GM13977 (cell line): Measurements from ENCODE around the gene TACR1.

Experiments
- DNase-seq: peaks from one replicate; pipeline ENCODE4 v3.0.0; 2012; ENCODE audit warnings: low spot score
- in situ Hi-C: fragments of 300-500 bp; cut with MboI; formaldehyde crosslinking; loops from one replicate; pipeline ENCODE4 v1.12.0; 2022; ENCODE audit warnings: low sequenced_read_pairs, low pct_unique_long_range_greater_than_20kb, mixed read lengths, inconsistent platforms; ENCODE audit not compliant: unreplicated experiment
- TF ChIP-seq, protein P1 (sequence below): IDR thresholded peaks from 2 replicates; pipeline ENCODE4 v1.5.1; 2012; ENCODE audit warnings: mild to moderate bottlenecking, control low read depth; ENCODE audit not compliant: insufficient read depth; ENCODE audit errors: extremely low read depth, missing control alignments

Gene TACR1

DNA sequence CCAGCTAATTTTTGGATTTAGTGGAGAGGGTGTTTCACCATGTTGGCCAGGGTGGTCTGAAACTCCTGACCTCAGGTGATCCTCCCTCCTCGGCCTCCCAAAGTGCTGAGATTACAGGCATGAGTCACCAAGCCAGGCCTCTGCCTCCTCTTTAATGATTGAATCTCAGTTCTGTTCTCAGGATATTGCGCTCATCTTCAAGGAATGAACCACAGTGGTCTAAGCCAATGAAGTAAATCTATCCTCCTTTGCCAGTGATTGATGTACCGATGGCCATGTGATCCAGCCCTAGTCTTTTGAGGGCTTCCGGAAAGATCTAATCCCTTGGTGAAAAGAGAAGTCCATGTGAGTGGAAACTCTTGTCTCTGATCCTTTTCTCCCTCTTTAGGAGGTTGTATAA, 192.3 kb downstream of the TACR1 start:
- in situ Hi-C loops, result no loop called here
- TF ChIP-seq, protein P1, sequence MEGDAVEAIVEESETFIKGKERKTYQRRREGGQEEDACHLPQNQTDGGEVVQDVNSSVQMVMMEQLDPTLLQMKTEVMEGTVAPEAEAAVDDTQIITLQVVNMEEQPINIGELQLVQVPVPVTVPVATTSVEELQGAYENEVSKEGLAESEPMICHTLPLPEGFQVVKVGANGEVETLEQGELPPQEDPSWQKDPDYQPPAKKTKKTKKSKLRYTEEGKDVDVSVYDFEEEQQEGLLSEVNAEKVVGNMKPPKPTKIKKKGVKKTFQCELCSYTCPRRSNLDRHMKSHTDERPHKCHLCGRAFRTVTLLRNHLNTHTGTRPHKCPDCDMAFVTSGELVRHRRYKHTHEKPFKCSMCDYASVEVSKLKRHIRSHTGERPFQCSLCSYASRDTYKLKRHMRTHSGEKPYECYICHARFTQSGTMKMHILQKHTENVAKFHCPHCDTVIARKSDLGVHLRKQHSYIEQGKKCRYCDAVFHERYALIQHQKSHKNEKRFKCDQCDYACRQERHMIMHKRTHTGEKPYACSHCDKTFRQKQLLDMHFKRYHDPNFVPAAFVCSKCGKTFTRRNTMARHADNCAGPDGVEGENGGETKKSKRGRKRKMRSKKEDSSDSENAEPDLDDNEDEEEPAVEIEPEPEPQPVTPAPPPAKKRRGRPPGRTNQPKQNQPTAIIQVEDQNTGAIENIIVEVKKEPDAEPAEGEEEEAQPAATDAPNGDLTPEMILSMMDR, result no peak
- no peak for DNase-seq

- DNase-seq, result no peak
- TF ChIP-seq, protein P1, result no peak
- in situ Hi-C loops, result no loop called here
Observed at GRCh38 chr2:75006041-75006440, 193.3 kb downstream of the TACR1 start.

- DNase-seq, result no peak
- TF ChIP-seq, protein P1, result no peak
- in situ Hi-C loops, result no loop called here
Observed at GRCh38 chr2:75003773-75004172, 195.5 kb downstream of the TACR1 start.

GRCh38 chr2:75003276-75003675, 196.0 kb downstream of the TACR1 start:
- TF ChIP-seq, protein P1, result no peak
- in situ Hi-C loops, result no loop called here
- DNase-seq, result no peak

DNA sequence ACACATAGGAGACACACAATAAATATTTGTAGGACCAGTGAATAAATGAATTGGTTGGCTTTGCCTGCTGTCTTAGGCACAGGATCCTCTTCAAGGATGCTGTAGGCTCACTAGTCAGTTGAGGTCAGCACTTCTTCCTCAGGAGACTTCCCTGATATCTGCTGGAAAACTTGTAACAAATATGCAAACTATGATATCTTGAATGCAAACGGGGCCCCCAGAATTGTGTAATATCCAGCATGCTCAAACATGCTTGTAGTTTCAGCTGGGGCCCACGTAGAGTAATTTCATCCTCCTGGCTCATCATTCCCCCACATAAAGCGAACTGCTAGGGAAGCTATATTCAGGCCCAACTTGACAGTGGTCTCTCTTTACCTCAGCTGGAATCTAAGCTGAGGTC, 197.3 kb downstream of the TACR1 start:
- TF ChIP-seq, protein P1, result no peak
- DNase-seq, result no peak
- in situ Hi-C loops, result no loop called here

- no peak for DNase-seq
- in situ Hi-C loops, result no loop called here
- TF ChIP-seq, protein P1, result no peak
Observed at GRCh38 chr2:74999468-74999867, 199.9 kb downstream of the TACR1 start.
